Endothelial cell of umbilical vein (primary cell): ENCODE results near the gene SYT14. TPM values are rescaled to one million over a fixed set of nuclear protein-coding genes. Genes with fewer than 3 reads are reported as not detected.

ENCODE experiments used
- BruUV-seq: library from RNA; stranded (reverse); fragments of 400-500 nt; replicated peaks from 2 replicates; lab custom pipeline; 2021; lab: Mats Ljungman, UMichigan
- CTCF ChIA-PET: fragments of 300-600, 350-600 bp; sonication (Branson Sonifier 250); formaldehyde crosslinking; loops from one replicate; lab custom pipeline; 2021; ENCODE audit warnings: antibody characterized with exemption, inconsistent platforms; lab: Charles Lee
- POLR2A ChIA-PET: fragments of 300-600, 350-600 bp; sonication (Branson Sonifier 250); formaldehyde crosslinking; loops from one replicate; lab custom pipeline; 2021; ENCODE audit warnings: antibody characterized with exemption, inconsistent platforms; lab: Charles Lee
- DNase-seq: peaks from one replicate; pipeline ENCODE4 v3.0.0-alpha.2; 2011; ENCODE audit warnings: low read depth, low spot score
- FAIRE-seq: peaks from 2 replicates; lab custom pipeline; 2011; peaks lifted over from hg19 to GRCh38; lab: Jason Lieb, UNC
- H2AFZ ChIP-seq: 2 replicates; pipeline ENCODE4 v1.6.0; 2012; ENCODE audit warnings: low read depth, low read length, control low read depth, inconsistent platforms
- H3K27ac ChIP-seq: 2 replicates; pipeline ENCODE4 v1.5.1; 2011; ENCODE audit warnings: low read depth, mild to moderate bottlenecking, control low read depth, low read length, moderate library complexity; ENCODE audit not compliant: insufficient read depth
- H3K27me3 ChIP-seq, 2 experiments: 2 replicates each; pipeline versions ENCODE4 v1.6.0 to v1.6.1; 2011; ENCODE audit warnings: low read length in 2 of 2, mixed read lengths in 1 of 2; ENCODE audit not compliant: control insufficient read depth in 2 of 2, insufficient read depth in 2 of 2
- H3K36me3 ChIP-seq, 2 experiments: 2 replicates in 1 of 2; 3 replicates in 1 of 2; pipeline ENCODE4 v1.5.1; 2011; ENCODE audit warnings: low read length in 2 of 2, mild to moderate bottlenecking in 1 of 2, moderate library complexity in 1 of 2; ENCODE audit not compliant: control insufficient read depth in 2 of 2, insufficient read depth in 2 of 2; ENCODE audit errors: extremely low read depth in 1 of 2
- H3K4me1 ChIP-seq: 3 replicates; pipeline ENCODE4 v1.5.1; 2011; ENCODE audit warnings: mild to moderate bottlenecking, low read length; ENCODE audit not compliant: control insufficient read depth, insufficient read depth; ENCODE audit errors: extremely low read depth
- H3K4me2 ChIP-seq: 2 replicates; pipeline ENCODE4 v1.6.1; 2011; ENCODE audit warnings: low read length, control low read depth, mixed read lengths; ENCODE audit not compliant: insufficient read depth
- H3K4me3 ChIP-seq, 3 experiments: fragments of 200-600 bp in 1 of 3; sonication (generic), shearing (Covaris generic) in 1 of 3; replicated peaks in 1 of 3; 2 replicates each; pipeline ENCODE4 v1.5.1; 2011 to 2016; ENCODE audit warnings: control low read depth in 3 of 3, low read length in 3 of 3, mild to moderate bottlenecking in 2 of 3, inconsistent platforms in 1 of 3, low read depth in 1 of 3, moderate library complexity in 1 of 3; ENCODE audit not compliant: insufficient read depth in 1 of 3
- H3K79me2 ChIP-seq: 2 replicates; pipeline ENCODE4 v1.6.0; 2012; ENCODE audit warnings: low read length, inconsistent platforms; ENCODE audit not compliant: control insufficient read depth, insufficient read depth
- H3K9ac ChIP-seq: replicated peaks from 2 replicates; pipeline ENCODE3; 2011; ENCODE audit warnings: low read length, control low read depth; ENCODE audit not compliant: insufficient read depth; ENCODE audit errors: extremely low read depth
- H3K9me1 ChIP-seq: replicated peaks from 3 replicates; pipeline ENCODE4 v1.6.0; 2011; ENCODE audit warnings: mild to moderate bottlenecking, low read length; ENCODE audit not compliant: control insufficient read depth, insufficient read depth; ENCODE audit errors: extremely low read depth
- H3K9me3 ChIP-seq: replicated peaks from 2 replicates; pipeline ENCODE4 v1.5.1; 2012; ENCODE audit warnings: low read length, inconsistent platforms; ENCODE audit not compliant: control insufficient read depth, insufficient read depth
- H4K20me1 ChIP-seq: replicated peaks from 2 replicates; pipeline ENCODE3; 2011; ENCODE audit warnings: mild to moderate bottlenecking, low read length; ENCODE audit not compliant: control insufficient read depth, insufficient read depth; ENCODE audit errors: extremely low read depth
- EZH2 ChIP-seq: IDR thresholded peaks from 2 replicates; pipeline ENCODE4 v1.6.1; 2012; ENCODE audit warnings: borderline replicate concordance, low read depth, mild to moderate bottlenecking, moderate library complexity, low read length, inconsistent platforms; ENCODE audit not compliant: severe bottlenecking
- FOS ChIP-seq: IDR thresholded peaks from 2 replicates; pipeline ENCODE4 v1.6.1; 2011; ENCODE audit warnings: mild to moderate bottlenecking, low read length, moderate library complexity, borderline replicate concordance; ENCODE audit not compliant: insufficient read depth
- GATA2 ChIP-seq: IDR thresholded peaks from 2 replicates; pipeline ENCODE4 v1.7.0; 2011; ENCODE audit warnings: low read depth, mild to moderate bottlenecking, moderate library complexity, mixed read lengths, low read length; ENCODE audit not compliant: insufficient read length, insufficient read depth
- JUN ChIP-seq: IDR thresholded peaks from 2 replicates; pipeline ENCODE4 v1.6.1; 2011; ENCODE audit warnings: borderline replicate concordance, low read depth; ENCODE audit not compliant: insufficient read length, insufficient read depth
- MYC ChIP-seq: IDR thresholded peaks from one replicate; pipeline ENCODE4 v1.6.1; 2011; ENCODE audit warnings: mild to moderate bottlenecking, low read depth, low read length
- POLR2A ChIP-seq: IDR thresholded peaks from 2 replicates; pipeline ENCODE4 v1.6.1; 2012; ENCODE audit warnings: low read depth, mild to moderate bottlenecking, control low read depth, low read length
- POLR2AphosphoS5 ChIP-seq: IDR thresholded peaks from 2 replicates; pipeline ENCODE4 v1.6.1; 2012; ENCODE audit warnings: low read depth, mild to moderate bottlenecking, control low read depth, low read length, moderate library complexity; ENCODE audit not compliant: insufficient read depth
- dilution Hi-C: fragments of 300-500 bp; cut with MboI; formaldehyde crosslinking; loops from one replicate; pipeline ENCODE4 v1.15.0; 2019; ENCODE audit warnings: low sequenced_read_pairs; ENCODE audit not compliant: extremely low pct_ligation_motif_present
- intact Hi-C: fragments of 100-400 bp; cut with micrococcal nuclease; formaldehyde crosslinking; loops from one replicate; pipeline ENCODE4 v1.10.0; 2022
- polyA plus RNA-seq, 4 experiments: library from polyadenylated mRNA; depleted of rRNA in 3 of 4; stranded (reverse) in 3 of 4; unstranded in 1 of 4; fragments of >200 nt; gene quantifications; 2 replicates each; pipeline versions ENCODE4 v1.2.1 to v1.2.3, GENCODE V29; 2011 to 2012; ENCODE audit warnings: missing spikeins in 1 of 4
- total RNA-seq: library from RNA; stranded (reverse); gene quantifications from 2 replicates; pipeline ENCODE4 v1.2.3, GENCODE V29; 2021
- TF ChIP-seq, protein P1 (sequence below): IDR thresholded peaks from 2 replicates; pipeline ENCODE4 v1.6.1; 2011; ENCODE audit not compliant: insufficient read depth, insufficient read length
- TF ChIP-seq, protein P2 (sequence below), 2 donors: IDR thresholded peaks; 1 replicate in 1 of 2; 2 replicates in 1 of 2; pipeline ENCODE4 v1.5.1; 2011; ENCODE audit warnings: low read length in 2 of 2, mild to moderate bottlenecking in 2 of 2, moderate library complexity in 2 of 2, control low read depth in 1 of 2, inconsistent platforms in 1 of 2, low read depth in 1 of 2; ENCODE audit not compliant: insufficient read depth in 1 of 2; ENCODE audit errors: extremely low read depth in 1 of 2

Gene SYT14
- total and polyA plus RNA-seq, 2 donors (not counting 3 experiments of a cell fraction or from before 2014, with no cell fraction given): 0.08 to 0.18 TPM

DNA sequence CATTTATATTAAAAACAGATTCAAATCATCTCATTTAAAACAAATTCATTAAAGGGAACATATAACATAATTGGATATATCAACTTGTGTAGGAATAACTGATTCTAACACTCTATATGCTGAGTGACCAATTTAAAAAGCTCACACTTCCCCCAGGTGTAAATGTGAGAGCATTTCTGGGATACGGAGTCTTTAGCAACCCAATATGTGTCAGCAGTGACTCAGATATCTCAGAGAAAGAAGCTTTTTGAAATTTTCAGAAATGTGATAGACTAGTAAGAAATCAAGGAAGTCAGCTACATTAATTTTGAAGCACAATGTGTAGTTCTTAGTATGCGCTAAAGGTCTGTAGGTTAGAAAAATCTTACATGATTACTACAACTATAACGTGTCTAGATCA lies 206.7 kb downstream of the SYT14 start:
- H2AFZ ChIP-seq: no peak overlapping the region
- FAIRE-seq: no peak
- no peaks in the 10 kb centered on the region for H4K20me1 ChIP-seq
- H3K9me3 ChIP-seq: no peaks in the 10 kb centered on the region
- intact Hi-C loops (no loop called here), dilution Hi-C loops (no loop called here)
- DNase-seq: no peak
- no peaks in the 10 kb centered on the region for H3K36me3 ChIP-seq
- TF ChIP-seq POLR2A (no peak), GATA2 (no peak), JUN (no peak), FOS (no peak), POLR2AphosphoS5 (no peak), EZH2 (no peak), MYC (no peak)
- TF ChIP-seq, protein P1, sequence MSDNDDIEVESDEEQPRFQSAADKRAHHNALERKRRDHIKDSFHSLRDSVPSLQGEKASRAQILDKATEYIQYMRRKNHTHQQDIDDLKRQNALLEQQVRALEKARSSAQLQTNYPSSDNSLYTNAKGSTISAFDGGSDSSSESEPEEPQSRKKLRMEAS: no peak
- TF ChIP-seq, protein P2, sequence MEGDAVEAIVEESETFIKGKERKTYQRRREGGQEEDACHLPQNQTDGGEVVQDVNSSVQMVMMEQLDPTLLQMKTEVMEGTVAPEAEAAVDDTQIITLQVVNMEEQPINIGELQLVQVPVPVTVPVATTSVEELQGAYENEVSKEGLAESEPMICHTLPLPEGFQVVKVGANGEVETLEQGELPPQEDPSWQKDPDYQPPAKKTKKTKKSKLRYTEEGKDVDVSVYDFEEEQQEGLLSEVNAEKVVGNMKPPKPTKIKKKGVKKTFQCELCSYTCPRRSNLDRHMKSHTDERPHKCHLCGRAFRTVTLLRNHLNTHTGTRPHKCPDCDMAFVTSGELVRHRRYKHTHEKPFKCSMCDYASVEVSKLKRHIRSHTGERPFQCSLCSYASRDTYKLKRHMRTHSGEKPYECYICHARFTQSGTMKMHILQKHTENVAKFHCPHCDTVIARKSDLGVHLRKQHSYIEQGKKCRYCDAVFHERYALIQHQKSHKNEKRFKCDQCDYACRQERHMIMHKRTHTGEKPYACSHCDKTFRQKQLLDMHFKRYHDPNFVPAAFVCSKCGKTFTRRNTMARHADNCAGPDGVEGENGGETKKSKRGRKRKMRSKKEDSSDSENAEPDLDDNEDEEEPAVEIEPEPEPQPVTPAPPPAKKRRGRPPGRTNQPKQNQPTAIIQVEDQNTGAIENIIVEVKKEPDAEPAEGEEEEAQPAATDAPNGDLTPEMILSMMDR (IDR thresholded peaks at IDR 0.05; ENCODE audit: extremely low read depth in 1 of 2, insufficient read depth in 1 of 2, low read depth in 1 of 2, low read length in 2 of 2): no peak
- no peaks in the 10 kb centered on the region for H3K9me1 ChIP-seq
- no peak overlapping the region for H3K9ac ChIP-seq
- H3K79me2 ChIP-seq: no peaks in the 10 kb centered on the region
- BruUV-seq: no TSS peak
- no peaks in the 10 kb centered on the region for H3K4me1 ChIP-seq
- peaks cover 2 to 6% of the 10 kb centered on the region in 2 experiments for H3K27me3 ChIP-seq
- no peak overlapping the region for H3K27ac ChIP-seq
- ChIA-PET POLR2A (no interaction called here), CTCF (interaction anchor here (1.2 to 4.2 kb wide), 5 partner anchors 18 to 255 kb away, joined by 3 to 57 read pairs (median 11); no protein-coding TSS in a partner anchor)
- no peak overlapping the region for H3K4me2 ChIP-seq
- H3K4me3 ChIP-seq: no peak overlapping the region
